GM23338 (cell line): ENCODE data around the gene MIOS. TPM values are rescaled to one million over a fixed set of nuclear protein-coding genes. Genes with fewer than 3 reads are reported as not detected.

Experiments used
- ATAC-seq: fragments of 200-7000 bp; cut with Tn5 transposase; 3 replicates; pipeline ENCODE4 v1.9.1; 2020
- DNase-seq: peaks from one replicate; pipeline ENCODE4 v3.0.0-alpha.2; 2015; ENCODE audit warnings: low spot score
- H2AFZ ChIP-seq: fragments of 200-600 bp; sonication (generic); 2 replicates; pipeline ENCODE4 v1.8.0; 2016; ENCODE audit warnings: antibody characterized with exemption, mild to moderate bottlenecking, moderate library complexity
- H3F3A ChIP-seq: fragments of 200-600 bp; sonication (generic); replicated peaks from 2 replicates; pipeline ENCODE4 v1.8.0; 2017; ENCODE audit warnings: antibody characterized with exemption, mixed run types, low read depth
- H3K27ac ChIP-seq: fragments of 200-600 bp; sonication (generic); 2 replicates; pipeline ENCODE4 v1.6.1; 2016; ENCODE audit warnings: low read depth
- H3K27me3 ChIP-seq: fragments of 200-600 bp; sonication (generic); 2 replicates; pipeline ENCODE4 v1.8.0; 2016; ENCODE audit warnings: mild to moderate bottlenecking, mixed run types, moderate library complexity; ENCODE audit not compliant: insufficient read depth
- H3K36me3 ChIP-seq: fragments of 200-600 bp; sonication (generic); 2 replicates; pipeline ENCODE4 v1.8.0; 2016; ENCODE audit warnings: mild to moderate bottlenecking; ENCODE audit not compliant: insufficient read depth
- H3K4me1 ChIP-seq: fragments of 200-600 bp; sonication (generic); 2 replicates; pipeline ENCODE4 v1.8.0; 2016; ENCODE audit warnings: mild to moderate bottlenecking, moderate library complexity; ENCODE audit not compliant: insufficient read depth
- H3K4me2 ChIP-seq: fragments of 200-600 bp; sonication (generic); 2 replicates; pipeline ENCODE4 v1.7.1; 2017; ENCODE audit warnings: mixed run types
- H3K4me3 ChIP-seq: fragments of 200-600 bp; sonication (generic); 2 replicates; pipeline ENCODE4 v1.6.1; 2016; ENCODE audit warnings: mixed run types
- H3K79me2 ChIP-seq: fragments of 200-600 bp; sonication (generic); replicated peaks from 2 replicates; pipeline ENCODE4 v1.8.0; 2017; ENCODE audit warnings: mild to moderate bottlenecking; ENCODE audit not compliant: insufficient read depth
- H3K9me2 ChIP-seq: fragments of 200-600 bp; sonication (generic); 2 replicates; pipeline ENCODE4 v1.8.0; 2017; ENCODE audit not compliant: insufficient read depth
- H4K20me1 ChIP-seq: fragments of 200-600 bp; sonication (generic); replicated peaks from 2 replicates; pipeline ENCODE4 v1.8.0; 2017; ENCODE audit warnings: mild to moderate bottlenecking; ENCODE audit not compliant: insufficient read depth
- H3K27ac Mint-ChIP-seq: 2 replicates; pipeline ENCODE4 v1.8.0; 2020; ENCODE audit warnings: inconsistent platforms, mild to moderate bottlenecking, moderate library complexity, mixed read lengths
- H3K27me3 Mint-ChIP-seq: 3 replicates; pipeline ENCODE4 v1.8.0; 2022; ENCODE audit warnings: low read depth, mild to moderate bottlenecking, moderate library complexity, mixed read lengths, inconsistent platforms; ENCODE audit not compliant: insufficient read depth, poor library complexity
- H3K36me3 Mint-ChIP-seq: 3 replicates; pipeline ENCODE4 v1.8.0; 2021; ENCODE audit warnings: low read depth, mild to moderate bottlenecking, inconsistent platforms, moderate library complexity, mixed read lengths
- H3K4me1 Mint-ChIP-seq: 3 replicates; pipeline ENCODE4 v1.8.0; 2020; ENCODE audit warnings: mild to moderate bottlenecking, inconsistent platforms, mixed read lengths
- H3K4me3 Mint-ChIP-seq: 3 replicates; pipeline ENCODE4 v1.8.0; 2021; ENCODE audit warnings: moderate library complexity, mild to moderate bottlenecking, inconsistent platforms, mixed read lengths
- H3K9me3 Mint-ChIP-seq: 3 replicates; pipeline ENCODE4 v1.8.0; 2020; ENCODE audit warnings: moderate library complexity, mild to moderate bottlenecking, inconsistent platforms, mixed read lengths
- CREB1 ChIP-seq: fragments of 250-450 bp; sonication (Bioruptor Pico); IDR thresholded peaks from 2 replicates; pipeline ENCODE4 v1.5.0; 2020; ENCODE audit warnings: low read depth, mild to moderate bottlenecking, moderate library complexity
- NANOG ChIP-seq: IDR thresholded peaks from 2 replicates; pipeline ENCODE4 v1.6.1; 2016; ENCODE audit warnings: antibody characterized with exemption, borderline replicate concordance
- POLR2AphosphoS5 ChIP-seq: IDR thresholded peaks from 2 replicates; pipeline ENCODE4 v1.6.1; 2016; ENCODE audit warnings: antibody characterized with exemption, low read depth
- STAT1 ChIP-seq: IDR thresholded peaks from one replicate; pipeline ENCODE4 v1.6.1; 2016; ENCODE audit warnings: antibody characterized with exemption; ENCODE audit not compliant: unreplicated experiment
- ZNF114 ChIP-seq: fragments of 250-450 bp; sonication (Bioruptor Pico); IDR thresholded peaks from 2 replicates; pipeline ENCODE4 v1.5.0; 2020; ENCODE audit warnings: mild to moderate bottlenecking, moderate library complexity
- ZNF331 ChIP-seq: fragments of 250-450 bp; sonication (Bioruptor Pico); IDR thresholded peaks from 2 replicates; pipeline ENCODE4 v1.5.0; 2020; ENCODE audit warnings: low read depth, mild to moderate bottlenecking, moderate library complexity
- polyA plus RNA-seq: library from polyadenylated mRNA; unstranded; fragments of >200 nt; fragmentation: Nextera tagmentation; extraction: Ambion mirVana; gene quantifications from 2 replicates; pipeline ENCODE4 v1.2.1, GENCODE V29; 2016
- total RNA-seq: library from RNA; depleted of rRNA; stranded (reverse); fragments of >200 nt; shearing (Covaris generic); gene quantifications from 2 replicates; pipeline ENCODE4 v1.2.3, GENCODE V29; 2014
- TF ChIP-seq, protein P1 (sequence below): IDR thresholded peaks from one replicate; pipeline ENCODE4 v1.6.1; 2018; ENCODE audit warnings: antibody characterized with exemption; ENCODE audit not compliant: unreplicated experiment
- TF ChIP-seq, protein P2 (sequence below), 2 experiments: fragments of 200-600 bp in 1 of 2; sonication (generic) in 1 of 2; conservative IDR thresholded peaks; 2 replicates each; pipeline versions ENCODE4 v1.5.1 to v1.6.1; 2016 to 2017; ENCODE audit warnings: antibody characterized with exemption in 2 of 2, low read depth in 2 of 2, mild to moderate bottlenecking in 2 of 2, moderate library complexity in 1 of 2
- TF ChIP-seq, protein P3 (sequence below): IDR thresholded peaks from 2 replicates; pipeline ENCODE4 v1.6.1; 2016; ENCODE audit warnings: antibody characterized with exemption

MIOS gene
- total and polyA plus RNA-seq, 2 experiments from 2014 or later: 13.1 to 85.7 TPM

DNA sequence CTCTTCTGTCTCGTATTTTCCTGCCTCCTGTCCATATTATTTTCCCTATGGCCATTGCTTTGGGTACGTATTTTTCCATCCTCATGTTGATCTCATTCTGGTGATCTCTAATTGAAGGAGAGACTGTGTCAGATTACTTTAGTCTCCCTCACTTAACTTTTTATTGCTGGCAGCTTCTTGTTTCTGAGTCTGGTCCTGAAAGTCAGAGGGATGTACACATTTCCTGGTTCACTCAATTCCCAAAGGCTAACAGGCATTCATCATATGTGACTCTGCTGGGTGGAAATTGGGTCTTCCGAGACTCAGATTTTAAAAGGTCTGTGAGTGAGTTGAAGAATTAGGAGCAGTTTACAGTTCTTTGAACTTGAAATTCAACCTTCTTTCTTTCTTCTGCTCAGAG, 84.8 kb downstream of the MIOS start:
- no peak overlapping the region for H3K4me3 Mint-ChIP-seq
- no peak overlapping the region for H3K4me3 ChIP-seq
- H3K27me3 ChIP-seq: no peaks in the 10 kb centered on the region
- no peaks in the 10 kb centered on the region for H3F3A ChIP-seq
- H4K20me1 ChIP-seq: 0 out of 2 replicates have a peak, but pooled peaks cover 3% of the 10 kb centered on the region
- no peaks in the 10 kb centered on the region for H3K4me1 ChIP-seq
- H2AFZ ChIP-seq: no peak overlapping the region
- no peak overlapping the region for H3K27ac ChIP-seq
- no peak overlapping the region; the same call in 1 of the 2 replicates for H3K27ac Mint-ChIP-seq
- no peaks in the 10 kb centered on the region for H3K27me3 Mint-ChIP-seq
- H3K4me2 ChIP-seq: no peak overlapping the region
- peaks cover 15% of the 10 kb centered on the region; the same call in 2 of the 3 replicates for H3K4me1 Mint-ChIP-seq
- peaks cover 54% of the 10 kb centered on the region for H3K79me2 ChIP-seq
- H3K9me3 Mint-ChIP-seq: peaks cover 4% of the 10 kb centered on the region
- TF ChIP-seq ZNF331 (CRISPR knock-in tag) (no peak), ZNF114 (CRISPR knock-in tag) (no peak), STAT1 (no peak), CREB1 (CRISPR knock-in tag) (no peak)
- TF ChIP-seq, protein P1, sequence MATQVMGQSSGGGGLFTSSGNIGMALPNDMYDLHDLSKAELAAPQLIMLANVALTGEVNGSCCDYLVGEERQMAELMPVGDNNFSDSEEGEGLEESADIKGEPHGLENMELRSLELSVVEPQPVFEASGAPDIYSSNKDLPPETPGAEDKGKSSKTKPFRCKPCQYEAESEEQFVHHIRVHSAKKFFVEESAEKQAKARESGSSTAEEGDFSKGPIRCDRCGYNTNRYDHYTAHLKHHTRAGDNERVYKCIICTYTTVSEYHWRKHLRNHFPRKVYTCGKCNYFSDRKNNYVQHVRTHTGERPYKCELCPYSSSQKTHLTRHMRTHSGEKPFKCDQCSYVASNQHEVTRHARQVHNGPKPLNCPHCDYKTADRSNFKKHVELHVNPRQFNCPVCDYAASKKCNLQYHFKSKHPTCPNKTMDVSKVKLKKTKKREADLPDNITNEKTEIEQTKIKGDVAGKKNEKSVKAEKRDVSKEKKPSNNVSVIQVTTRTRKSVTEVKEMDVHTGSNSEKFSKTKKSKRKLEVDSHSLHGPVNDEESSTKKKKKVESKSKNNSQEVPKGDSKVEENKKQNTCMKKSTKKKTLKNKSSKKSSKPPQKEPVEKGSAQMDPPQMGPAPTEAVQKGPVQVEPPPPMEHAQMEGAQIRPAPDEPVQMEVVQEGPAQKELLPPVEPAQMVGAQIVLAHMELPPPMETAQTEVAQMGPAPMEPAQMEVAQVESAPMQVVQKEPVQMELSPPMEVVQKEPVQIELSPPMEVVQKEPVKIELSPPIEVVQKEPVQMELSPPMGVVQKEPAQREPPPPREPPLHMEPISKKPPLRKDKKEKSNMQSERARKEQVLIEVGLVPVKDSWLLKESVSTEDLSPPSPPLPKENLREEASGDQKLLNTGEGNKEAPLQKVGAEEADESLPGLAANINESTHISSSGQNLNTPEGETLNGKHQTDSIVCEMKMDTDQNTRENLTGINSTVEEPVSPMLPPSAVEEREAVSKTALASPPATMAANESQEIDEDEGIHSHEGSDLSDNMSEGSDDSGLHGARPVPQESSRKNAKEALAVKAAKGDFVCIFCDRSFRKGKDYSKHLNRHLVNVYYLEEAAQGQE: no peak
- TF ChIP-seq, protein P2, sequence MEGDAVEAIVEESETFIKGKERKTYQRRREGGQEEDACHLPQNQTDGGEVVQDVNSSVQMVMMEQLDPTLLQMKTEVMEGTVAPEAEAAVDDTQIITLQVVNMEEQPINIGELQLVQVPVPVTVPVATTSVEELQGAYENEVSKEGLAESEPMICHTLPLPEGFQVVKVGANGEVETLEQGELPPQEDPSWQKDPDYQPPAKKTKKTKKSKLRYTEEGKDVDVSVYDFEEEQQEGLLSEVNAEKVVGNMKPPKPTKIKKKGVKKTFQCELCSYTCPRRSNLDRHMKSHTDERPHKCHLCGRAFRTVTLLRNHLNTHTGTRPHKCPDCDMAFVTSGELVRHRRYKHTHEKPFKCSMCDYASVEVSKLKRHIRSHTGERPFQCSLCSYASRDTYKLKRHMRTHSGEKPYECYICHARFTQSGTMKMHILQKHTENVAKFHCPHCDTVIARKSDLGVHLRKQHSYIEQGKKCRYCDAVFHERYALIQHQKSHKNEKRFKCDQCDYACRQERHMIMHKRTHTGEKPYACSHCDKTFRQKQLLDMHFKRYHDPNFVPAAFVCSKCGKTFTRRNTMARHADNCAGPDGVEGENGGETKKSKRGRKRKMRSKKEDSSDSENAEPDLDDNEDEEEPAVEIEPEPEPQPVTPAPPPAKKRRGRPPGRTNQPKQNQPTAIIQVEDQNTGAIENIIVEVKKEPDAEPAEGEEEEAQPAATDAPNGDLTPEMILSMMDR (conservative IDR thresholded peaks at IDR 0.05; ENCODE audit: low read depth in 2 of 2): no peak
- TF ChIP-seq, protein P3, sequence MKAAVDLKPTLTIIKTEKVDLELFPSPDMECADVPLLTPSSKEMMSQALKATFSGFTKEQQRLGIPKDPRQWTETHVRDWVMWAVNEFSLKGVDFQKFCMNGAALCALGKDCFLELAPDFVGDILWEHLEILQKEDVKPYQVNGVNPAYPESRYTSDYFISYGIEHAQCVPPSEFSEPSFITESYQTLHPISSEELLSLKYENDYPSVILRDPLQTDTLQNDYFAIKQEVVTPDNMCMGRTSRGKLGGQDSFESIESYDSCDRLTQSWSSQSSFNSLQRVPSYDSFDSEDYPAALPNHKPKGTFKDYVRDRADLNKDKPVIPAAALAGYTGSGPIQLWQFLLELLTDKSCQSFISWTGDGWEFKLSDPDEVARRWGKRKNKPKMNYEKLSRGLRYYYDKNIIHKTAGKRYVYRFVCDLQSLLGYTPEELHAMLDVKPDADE: no peak
- H3K36me3 Mint-ChIP-seq: peaks cover 5% of the 10 kb centered on the region
- H3K36me3 ChIP-seq: no peaks in the 10 kb centered on the region
- no peaks in the 10 kb centered on the region for H3K9me2 ChIP-seq
- no peak for DNase-seq
- no peak for ATAC-seq

DNA sequence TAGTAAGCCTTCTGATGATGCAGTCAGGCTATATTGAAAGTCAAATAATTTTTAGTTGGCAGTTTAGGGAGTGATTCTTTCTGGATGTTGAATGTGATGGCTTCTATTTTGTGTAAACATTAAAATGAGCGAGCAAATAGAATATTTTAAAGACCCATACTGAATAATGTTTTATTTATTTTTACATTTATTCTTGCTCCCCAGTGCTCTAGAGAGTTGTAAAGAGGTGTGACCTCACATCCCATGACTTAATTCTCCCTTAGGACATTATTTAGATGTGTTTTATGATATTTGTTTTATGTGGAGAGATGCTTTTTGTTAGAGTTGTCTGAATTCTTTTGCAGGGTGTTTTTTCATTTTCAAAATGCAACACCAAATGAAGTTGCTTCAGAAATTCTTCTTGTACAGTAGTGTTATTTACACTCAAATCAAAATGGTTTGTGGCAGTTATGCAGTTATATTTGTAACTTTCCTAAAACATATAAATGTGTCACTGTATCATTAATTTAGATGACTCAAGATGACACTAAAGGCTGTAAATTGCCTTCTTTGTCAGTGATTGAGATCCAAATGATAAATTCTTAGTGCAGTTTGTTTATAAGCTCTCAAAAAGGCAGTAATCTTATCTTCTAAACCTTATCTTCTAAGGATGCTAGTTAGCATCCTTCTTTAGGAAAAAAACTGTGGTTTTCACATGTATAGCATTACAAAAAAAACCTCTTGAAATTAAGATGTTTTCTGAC, 86.3 kb downstream of the MIOS start:
- ATAC-seq: no peak

More for the DNA sequence above, 86.3 kb downstream of the MIOS start:
- DNase-seq: no peak
- Histone ChIP-seq H3K4me3 (no peak overlapping the region), H2AFZ (no peak overlapping the region), H3K4me2 (no peak overlapping the region), H3K4me1 (no peaks in the 10 kb centered on the region), H4K20me1 (0 out of 2 replicates have a peak, but pooled peaks cover 3% of the 10 kb centered on the region), H3F3A (no peaks in the 10 kb centered on the region), H3K27me3 (no peaks in the 10 kb centered on the region), H3K79me2 (peaks cover 55% of the 10 kb centered on the region), H3K27ac (no peak overlapping the region), H3K36me3 (no peaks in the 10 kb centered on the region), H3K9me2 (no peaks in the 10 kb centered on the region)
- Mint-ChIP-seq H3K27me3 (no peaks in the 10 kb centered on the region), H3K4me3 (no peak overlapping the region), H3K9me3 (peaks cover 11% of the 10 kb centered on the region), H3K36me3 (peaks cover 13% of the 10 kb centered on the region; the same call in 2 of the 3 replicates), H3K4me1 (peaks cover 15% of the 10 kb centered on the region; the same call in 2 of the 3 replicates), H3K27ac (no peak overlapping the region)
- TF ChIP-seq, protein P3: no peak
- no peak for TF ChIP-seq NANOG
- no peak for TF ChIP-seq STAT1
- TF ChIP-seq POLR2AphosphoS5: no peak
